Subcutaneous preadipocyte (primary cell): ENCODE results near the gene PAGE3. TPM values are rescaled to one million over a fixed set of nuclear protein-coding genes. Genes with fewer than 3 reads are reported as not detected.

Experiments
- total RNA-seq: library from RNA; depleted of rRNA; stranded (reverse); fragments of >200 nt; gene quantifications from 2 replicates; pipeline ENCODE4 v1.2.3, GENCODE V29; 2012

The PAGE3 gene
- not detected in 2 replicates for total RNA-seq

DNA sequence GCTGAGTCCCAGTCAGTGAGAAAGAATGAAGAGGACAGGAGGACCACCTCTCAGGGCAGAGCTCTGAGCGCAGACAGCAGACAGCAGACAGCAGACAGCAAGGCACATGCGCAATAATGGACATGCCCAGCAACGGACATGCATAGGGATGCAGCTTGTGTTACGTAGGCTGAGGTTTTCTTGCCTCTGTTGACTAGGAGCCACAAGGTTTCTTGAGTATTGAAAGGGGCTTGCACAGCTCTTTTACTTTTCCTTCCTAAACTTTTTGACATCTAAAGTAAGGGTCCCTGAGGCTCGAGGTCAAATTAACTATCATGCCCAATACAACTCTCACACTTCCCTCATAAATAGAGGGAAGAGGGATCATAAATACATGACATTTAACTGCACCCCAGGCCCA is at the start of gene PAGE3:
Gene PAGE3 (minus strand): TSS at position 101 of the 400 bp plus-strand sequence. CDS start 1,013 bp downstream, outside the sequence.

GRCh38 chrX:55220119-55220794 is 44.5 kb downstream of the PAGE3 start, which contains the start of gene PAGE5:
Gene PAGE5 (plus strand): TSS chrX:55220346. CDS start chrX:55221383, 1,037 bp downstream.

Other genes starting within 250 kb of the PAGE3 start
- gene ALAS2, start 233.9 kb downstream of the PAGE3 start, total RNA-seq = not detected in 2 replicates
- gene PAGE2B, start 189.9 kb downstream of the PAGE3 start, total RNA-seq = not detected in 2 replicates
- not detected in 2 replicates for gene PAGE2, start 175.9 kb downstream of the PAGE3 start, total RNA-seq
- not detected in 2 replicates for gene PAGE5, start 44.6 kb downstream of the PAGE3 start, total RNA-seq
- 21.5 and 24.6 TPM in 2 replicates for gene MAGEH1, start 187.2 kb upstream of the PAGE3 start, total RNA-seq
- gene USP51, start 224.9 kb upstream of the PAGE3 start, total RNA-seq = 1.2 and 2.2 TPM in 2 replicates